Epithelial cell of esophagus (primary cell): ENCODE data around the gene ARRDC4.

Source experiments
- DNase-seq: peaks from one replicate; pipeline ENCODE4 v3.0.0; 2010; ENCODE audit warnings: low read depth
- H3K4me3 ChIP-seq: 2 replicates; pipeline ENCODE4 v1.5.1; 2011; ENCODE audit warnings: mild to moderate bottlenecking, low read length, control low read depth
- CTCF ChIP-seq: IDR thresholded peaks from 2 replicates; pipeline ENCODE4 v1.5.1; 2011; ENCODE audit warnings: low read depth, mild to moderate bottlenecking, low read length, control low read depth, inconsistent platforms; ENCODE audit not compliant: insufficient read depth; ENCODE audit errors: missing control alignments

The ARRDC4 gene

GRCh38 chr15:97963779-97964178, 3.3 kb downstream of the ARRDC4 start:
- DNase-seq, result peak; percentile 52
- TF ChIP-seq CTCF, result no peak
- peak overlapping the region; percentile 77 for H3K4me3 ChIP-seq

GRCh38 chr15:97966246-97966645, 5.7 kb downstream of the ARRDC4 start:
- no peak overlapping the region for H3K4me3 ChIP-seq
- no peak for TF ChIP-seq CTCF
- DNase-seq, result no peak

- H3K4me3 ChIP-seq, result no peak overlapping the region
- DNase-seq, result no peak
- TF ChIP-seq CTCF, result no peak
Measured at GRCh38 chr15:97966924-97967620, 6.6 kb downstream of the ARRDC4 start.

- TF ChIP-seq CTCF, result no peak
- DNase-seq, result no peak
- no peak overlapping the region for H3K4me3 ChIP-seq
Measured at GRCh38 chr15:97967881-97968280, 7.4 kb downstream of the ARRDC4 start.

GRCh38 chr15:97968380-97968779, 7.9 kb downstream of the ARRDC4 start:
- DNase-seq, result peak; percentile 11
- TF ChIP-seq CTCF, result no peak
- H3K4me3 ChIP-seq, result no peak overlapping the region

GRCh38 chr15:97972366-97972765, 11.9 kb downstream of the ARRDC4 start:
- no peak for TF ChIP-seq CTCF
- no peak for DNase-seq
- H3K4me3 ChIP-seq, result no peak overlapping the region

- no peak for TF ChIP-seq CTCF
- peak; percentile 55 for DNase-seq
- no peak overlapping the region for H3K4me3 ChIP-seq
Measured at GRCh38 chr15:97976129-97976528, 15.6 kb downstream of the ARRDC4 start.
